Measurements from ENCODE around the gene GPC4.

The GPC4 gene

GRCh38 chrX:133254666-133255065, 160.6 kb downstream of the GPC4 start:
- no peak overlapping the region for H3K27ac ChIP-seq
- TF ChIP-seq, protein P1, sequence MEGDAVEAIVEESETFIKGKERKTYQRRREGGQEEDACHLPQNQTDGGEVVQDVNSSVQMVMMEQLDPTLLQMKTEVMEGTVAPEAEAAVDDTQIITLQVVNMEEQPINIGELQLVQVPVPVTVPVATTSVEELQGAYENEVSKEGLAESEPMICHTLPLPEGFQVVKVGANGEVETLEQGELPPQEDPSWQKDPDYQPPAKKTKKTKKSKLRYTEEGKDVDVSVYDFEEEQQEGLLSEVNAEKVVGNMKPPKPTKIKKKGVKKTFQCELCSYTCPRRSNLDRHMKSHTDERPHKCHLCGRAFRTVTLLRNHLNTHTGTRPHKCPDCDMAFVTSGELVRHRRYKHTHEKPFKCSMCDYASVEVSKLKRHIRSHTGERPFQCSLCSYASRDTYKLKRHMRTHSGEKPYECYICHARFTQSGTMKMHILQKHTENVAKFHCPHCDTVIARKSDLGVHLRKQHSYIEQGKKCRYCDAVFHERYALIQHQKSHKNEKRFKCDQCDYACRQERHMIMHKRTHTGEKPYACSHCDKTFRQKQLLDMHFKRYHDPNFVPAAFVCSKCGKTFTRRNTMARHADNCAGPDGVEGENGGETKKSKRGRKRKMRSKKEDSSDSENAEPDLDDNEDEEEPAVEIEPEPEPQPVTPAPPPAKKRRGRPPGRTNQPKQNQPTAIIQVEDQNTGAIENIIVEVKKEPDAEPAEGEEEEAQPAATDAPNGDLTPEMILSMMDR (conservative IDR thresholded peaks at IDR 0.05), result no peak
- no peak for TF ChIP-seq ZFX (IDR thresholded peaks at IDR 0.05)

DNA sequence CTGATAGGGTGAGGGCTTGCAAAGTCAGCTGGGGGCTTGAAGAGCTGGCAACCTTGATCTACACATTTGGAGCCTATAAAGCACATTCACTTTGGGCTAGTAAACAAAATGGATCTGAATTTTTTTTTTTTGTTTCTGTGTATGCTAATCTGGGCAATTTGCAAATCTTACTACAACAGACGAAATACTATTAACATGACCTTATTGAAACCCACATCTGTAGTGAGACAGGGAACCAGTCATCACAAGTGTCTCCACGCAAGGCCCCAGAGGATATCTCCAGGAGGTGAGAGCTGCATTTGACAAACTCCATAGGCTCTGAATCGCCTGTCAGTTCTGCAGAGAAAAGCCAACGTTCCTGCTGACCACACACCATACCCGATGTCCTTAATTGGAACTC, 164.1 kb downstream of the GPC4 start:
- TF ChIP-seq ZFX (IDR thresholded peaks at IDR 0.05), result no peak
- TF ChIP-seq, protein P1 (conservative IDR thresholded peaks at IDR 0.05), result no peak
- no peak overlapping the region for H3K27ac ChIP-seq

- H3K27ac ChIP-seq, result no peak overlapping the region
- TF ChIP-seq, protein P1 (conservative IDR thresholded peaks at IDR 0.05), result no peak
- no peak for TF ChIP-seq ZFX (IDR thresholded peaks at IDR 0.05)
Measured at GRCh38 chrX:133250184-133251100, 164.8 kb downstream of the GPC4 start.
